Measurements from ENCODE around the gene CAMK2A.

The CAMK2A gene

GRCh38 chr5:150286820-150287219, 2.8 kb downstream of the CAMK2A start:
- no peaks in the 10 kb centered on the region for H3K4me1 ChIP-seq (ENCODE audit: control insufficient read depth, insufficient read depth, low read length)
- H3K27me3 ChIP-seq (replicated peaks; ENCODE audit: control insufficient read depth, insufficient read depth, low read length), result no peaks in the 10 kb centered on the region
- H3K36me3 ChIP-seq (ENCODE audit: control insufficient read depth, insufficient read depth, low read length, severe bottlenecking), result no peaks in the 10 kb centered on the region
- H3K4me3 ChIP-seq (ENCODE audit: low read length), result no peak overlapping the region
- no peak overlapping the region for H3K9ac ChIP-seq (ENCODE audit: low read length)
- DNase-seq (ENCODE audit: low read depth), result no peak
- no peaks in the 10 kb centered on the region for H3K9me3 ChIP-seq (ENCODE audit: control insufficient read depth, low read length)

- H3K9me3 ChIP-seq (ENCODE audit: control insufficient read depth, low read length), result no peaks in the 10 kb centered on the region
- no peak for DNase-seq (ENCODE audit: low read depth)
- H3K36me3 ChIP-seq (ENCODE audit: control insufficient read depth, insufficient read depth, low read length, severe bottlenecking), result no peaks in the 10 kb centered on the region
- no peaks in the 10 kb centered on the region for H3K4me1 ChIP-seq (ENCODE audit: control insufficient read depth, insufficient read depth, low read length)
- H3K4me3 ChIP-seq (ENCODE audit: low read length), result no peak overlapping the region
- H3K27me3 ChIP-seq (replicated peaks; ENCODE audit: control insufficient read depth, insufficient read depth, low read length), result no peaks in the 10 kb centered on the region
- H3K9ac ChIP-seq (ENCODE audit: low read length), result no peak overlapping the region
Measured at GRCh38 chr5:150285114-150285513, 4.5 kb downstream of the CAMK2A start.

DNA sequence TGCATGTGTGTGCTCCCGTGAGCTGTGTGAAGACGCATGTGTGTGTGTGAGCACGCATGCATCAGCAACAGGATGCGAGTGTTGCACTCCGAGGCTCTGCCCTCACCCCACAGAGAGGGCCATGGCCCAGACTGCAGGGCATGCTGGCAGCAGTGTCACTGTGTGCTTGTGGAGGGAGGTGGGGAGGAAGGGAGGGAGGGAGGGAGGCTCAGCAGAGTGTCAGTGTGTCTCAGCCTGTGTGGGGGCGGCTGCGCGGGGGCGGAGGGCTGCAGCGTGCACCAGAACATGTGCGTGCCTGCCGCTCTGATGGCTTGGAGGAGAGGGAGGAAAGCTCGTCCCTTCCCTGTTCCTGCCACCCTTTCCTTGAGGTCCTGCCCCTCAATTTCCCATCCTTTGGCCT, 5.3 kb downstream of the CAMK2A start:
- DNase-seq (ENCODE audit: low read depth), result no peak
- Histone ChIP-seq H3K9ac (ENCODE audit: low read length) (no peak overlapping the region), H3K36me3 (ENCODE audit: control insufficient read depth, insufficient read depth, low read length, severe bottlenecking) (no peaks in the 10 kb centered on the region), H3K4me1 (ENCODE audit: control insufficient read depth, insufficient read depth, low read length) (no peaks in the 10 kb centered on the region), H3K9me3 (ENCODE audit: control insufficient read depth, low read length) (no peaks in the 10 kb centered on the region), H3K4me3 (ENCODE audit: low read length) (no peak overlapping the region), H3K27me3 (replicated peaks; ENCODE audit: control insufficient read depth, insufficient read depth, low read length) (no peaks in the 10 kb centered on the region)

GRCh38 chr5:150283904-150284303, 5.7 kb downstream of the CAMK2A start:
- Histone ChIP-seq H3K27me3 (replicated peaks; ENCODE audit: control insufficient read depth, insufficient read depth, low read length) (no peaks in the 10 kb centered on the region), H3K4me1 (ENCODE audit: control insufficient read depth, insufficient read depth, low read length) (no peaks in the 10 kb centered on the region), H3K9me3 (ENCODE audit: control insufficient read depth, low read length) (no peaks in the 10 kb centered on the region), H3K4me3 (ENCODE audit: low read length) (no peak overlapping the region), H3K36me3 (ENCODE audit: control insufficient read depth, insufficient read depth, low read length, severe bottlenecking) (no peaks in the 10 kb centered on the region), H3K9ac (ENCODE audit: low read length) (no peak overlapping the region)
- no peak for DNase-seq (ENCODE audit: low read depth)

- no peak overlapping the region for H3K9ac ChIP-seq (ENCODE audit: low read length)
- H3K9me3 ChIP-seq (ENCODE audit: control insufficient read depth, low read length), result no peaks in the 10 kb centered on the region
- no peak for DNase-seq (ENCODE audit: low read depth)
- H3K27me3 ChIP-seq (replicated peaks; ENCODE audit: control insufficient read depth, insufficient read depth, low read length), result no peaks in the 10 kb centered on the region
- H3K36me3 ChIP-seq (ENCODE audit: control insufficient read depth, insufficient read depth, low read length, severe bottlenecking), result no peaks in the 10 kb centered on the region
- no peak overlapping the region for H3K4me3 ChIP-seq (ENCODE audit: low read length)
- no peaks in the 10 kb centered on the region for H3K4me1 ChIP-seq (ENCODE audit: control insufficient read depth, insufficient read depth, low read length)
Measured at GRCh38 chr5:150281987-150282386, 7.6 kb downstream of the CAMK2A start.

DNA sequence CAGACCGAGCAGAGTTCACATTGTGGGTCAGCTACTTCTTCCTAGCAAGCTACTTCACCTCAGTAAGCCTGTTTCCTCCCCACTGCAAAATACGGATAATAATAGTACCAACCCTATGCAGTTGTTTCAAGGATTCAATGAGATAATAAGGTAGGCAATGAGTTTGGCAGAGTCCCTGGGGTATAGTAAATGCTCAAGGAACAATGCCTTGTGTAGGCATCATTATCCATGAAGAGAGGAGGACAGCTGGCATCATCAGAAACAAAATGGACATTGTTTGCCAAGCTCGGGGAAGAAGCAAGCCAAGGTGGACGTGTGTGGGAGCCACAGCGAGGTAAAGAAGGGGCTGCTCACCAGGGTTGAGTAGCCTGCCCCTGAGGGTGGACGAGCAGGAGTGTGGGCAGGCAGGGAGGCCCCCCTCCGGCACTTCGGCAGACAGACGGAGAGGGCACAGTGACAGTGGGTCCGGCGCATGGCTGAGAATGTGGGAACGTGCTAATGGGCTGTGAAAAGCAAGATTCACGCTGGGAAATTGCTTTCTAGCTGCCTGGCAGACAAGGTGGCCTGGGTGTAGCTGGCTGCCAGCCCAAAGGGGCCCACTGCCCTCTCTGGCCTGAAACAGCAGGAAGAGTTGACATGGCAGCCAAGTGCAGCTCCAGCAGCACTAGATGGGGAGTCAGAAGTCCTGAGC, 10.1 kb downstream of the CAMK2A start:
- Histone ChIP-seq H3K36me3 (ENCODE audit: control insufficient read depth, insufficient read depth, low read length, severe bottlenecking) (no peaks in the 10 kb centered on the region), H3K4me3 (ENCODE audit: low read length) (no peak overlapping the region), H3K27me3 (replicated peaks; ENCODE audit: control insufficient read depth, insufficient read depth, low read length) (no peaks in the 10 kb centered on the region), H3K9me3 (ENCODE audit: control insufficient read depth, low read length) (no peaks in the 10 kb centered on the region), H3K9ac (ENCODE audit: low read length) (no peak overlapping the region), H3K4me1 (ENCODE audit: control insufficient read depth, insufficient read depth, low read length) (no peaks in the 10 kb centered on the region)
- no peak for DNase-seq (ENCODE audit: low read depth)

DNA sequence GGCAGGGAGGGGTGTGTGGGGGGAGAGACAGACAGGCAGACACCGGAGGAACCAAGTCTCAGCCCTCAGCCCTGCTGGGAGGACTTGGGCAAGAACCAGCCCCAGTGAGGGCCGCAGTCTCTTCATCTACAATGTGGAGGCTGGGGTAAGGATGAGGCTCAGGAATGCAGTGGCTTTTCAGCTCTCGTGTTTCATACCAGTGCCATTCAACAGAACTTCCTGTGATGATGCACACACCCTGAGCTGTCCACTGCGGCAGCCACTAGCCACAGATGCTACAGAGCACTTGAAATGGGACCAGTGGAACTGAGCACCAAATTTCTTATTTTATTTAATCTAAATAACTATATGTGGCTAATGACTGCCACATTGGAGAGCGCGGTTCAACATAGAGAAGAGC, 10.7 kb downstream of the CAMK2A start:
- DNase-seq (ENCODE audit: low read depth), result peak; percentile 49
- Histone ChIP-seq H3K36me3 (ENCODE audit: control insufficient read depth, insufficient read depth, low read length, severe bottlenecking) (no peaks in the 10 kb centered on the region), H3K4me1 (ENCODE audit: control insufficient read depth, insufficient read depth, low read length) (no peaks in the 10 kb centered on the region), H3K9ac (ENCODE audit: low read length) (no peak overlapping the region), H3K27me3 (replicated peaks; ENCODE audit: control insufficient read depth, insufficient read depth, low read length) (no peaks in the 10 kb centered on the region), H3K4me3 (ENCODE audit: low read length) (no peak overlapping the region), H3K9me3 (ENCODE audit: control insufficient read depth, low read length) (no peaks in the 10 kb centered on the region)

- Histone ChIP-seq H3K4me1 (ENCODE audit: control insufficient read depth, insufficient read depth, low read length) (no peaks in the 10 kb centered on the region), H3K9ac (ENCODE audit: low read length) (no peak overlapping the region), H3K9me3 (ENCODE audit: control insufficient read depth, low read length) (no peaks in the 10 kb centered on the region), H3K27me3 (replicated peaks; ENCODE audit: control insufficient read depth, insufficient read depth, low read length) (no peaks in the 10 kb centered on the region), H3K4me3 (ENCODE audit: low read length) (no peak overlapping the region), H3K36me3 (ENCODE audit: control insufficient read depth, insufficient read depth, low read length, severe bottlenecking) (no peaks in the 10 kb centered on the region)
- no peak for DNase-seq (ENCODE audit: low read depth)
Measured at GRCh38 chr5:150278046-150278730, 11.4 kb downstream of the CAMK2A start.

DNA sequence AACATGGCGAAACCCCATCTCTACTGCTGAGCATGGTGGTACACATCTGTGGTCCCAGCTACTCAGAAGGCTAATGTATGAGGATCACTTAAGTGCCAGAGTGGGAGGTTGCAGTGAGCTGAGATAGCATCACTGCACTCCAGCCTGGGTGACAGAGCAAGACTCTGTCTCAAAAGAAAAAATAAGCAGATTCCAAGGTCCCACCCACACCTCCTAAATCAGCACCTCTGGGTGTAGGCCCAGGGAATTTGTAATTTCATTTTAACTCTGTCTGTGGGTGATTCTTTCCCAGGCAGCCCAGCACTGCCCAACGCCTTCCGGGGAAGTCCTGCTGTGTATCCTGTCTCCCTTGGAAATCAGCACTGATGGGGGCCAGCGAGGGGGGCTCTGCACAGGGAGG, 12.5 kb downstream of the CAMK2A start:
- no peak overlapping the region for H3K9ac ChIP-seq (ENCODE audit: low read length)
- H3K36me3 ChIP-seq (ENCODE audit: control insufficient read depth, insufficient read depth, low read length, severe bottlenecking), result no peaks in the 10 kb centered on the region
- H3K4me3 ChIP-seq (ENCODE audit: low read length), result no peak overlapping the region
- no peaks in the 10 kb centered on the region for H3K27me3 ChIP-seq (replicated peaks; ENCODE audit: control insufficient read depth, insufficient read depth, low read length)
- H3K9me3 ChIP-seq (ENCODE audit: control insufficient read depth, low read length), result no peaks in the 10 kb centered on the region
- H3K4me1 ChIP-seq (ENCODE audit: control insufficient read depth, insufficient read depth, low read length), result no peaks in the 10 kb centered on the region
- no peak for DNase-seq (ENCODE audit: low read depth)

DNA sequence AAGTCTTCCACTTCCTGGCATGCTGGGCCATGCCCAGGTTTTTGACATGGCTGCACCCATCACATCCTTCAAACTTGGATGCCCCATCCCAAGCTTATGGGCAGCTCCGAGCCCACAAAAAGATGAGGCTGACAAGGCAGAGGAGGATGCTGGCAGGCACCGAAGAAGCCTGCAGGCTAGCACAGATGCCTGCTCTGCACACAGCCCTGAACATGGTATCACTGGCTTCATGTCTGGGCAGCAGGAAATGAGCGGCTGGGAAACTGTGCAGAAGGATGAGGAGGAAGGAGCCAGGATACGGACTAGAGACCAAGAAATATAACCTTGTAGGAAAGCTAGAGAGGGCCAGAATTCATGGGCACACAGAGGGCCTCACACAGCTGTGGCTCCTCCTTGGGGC, 14.8 kb downstream of the CAMK2A start:
- DNase-seq (ENCODE audit: low read depth), result no peak
- no peak overlapping the region for H3K9ac ChIP-seq (ENCODE audit: low read length)
- no peaks in the 10 kb centered on the region for H3K27me3 ChIP-seq (replicated peaks; ENCODE audit: control insufficient read depth, insufficient read depth, low read length)
- H3K9me3 ChIP-seq (ENCODE audit: control insufficient read depth, low read length), result no peaks in the 10 kb centered on the region
- no peaks in the 10 kb centered on the region for H3K4me1 ChIP-seq (ENCODE audit: control insufficient read depth, insufficient read depth, low read length)
- no peak overlapping the region for H3K4me3 ChIP-seq (ENCODE audit: low read length)
- no peaks in the 10 kb centered on the region for H3K36me3 ChIP-seq (ENCODE audit: control insufficient read depth, insufficient read depth, low read length, severe bottlenecking)

GRCh38 chr5:150272531-150272930, 17.0 kb downstream of the CAMK2A start:
- DNase-seq (ENCODE audit: low read depth), result peak; percentile 40
- Histone ChIP-seq H3K9me3 (ENCODE audit: control insufficient read depth, low read length) (no peaks in the 10 kb centered on the region), H3K9ac (ENCODE audit: low read length) (no peak overlapping the region), H3K4me1 (ENCODE audit: control insufficient read depth, insufficient read depth, low read length) (no peaks in the 10 kb centered on the region), H3K27me3 (replicated peaks; ENCODE audit: control insufficient read depth, insufficient read depth, low read length) (no peaks in the 10 kb centered on the region), H3K4me3 (ENCODE audit: low read length) (no peak overlapping the region), H3K36me3 (ENCODE audit: control insufficient read depth, insufficient read depth, low read length, severe bottlenecking) (no peaks in the 10 kb centered on the region)

GRCh38 chr5:150271923-150272322, 17.6 kb downstream of the CAMK2A start:
- no peak overlapping the region for H3K9ac ChIP-seq (ENCODE audit: low read length)
- H3K4me3 ChIP-seq (ENCODE audit: low read length), result no peak overlapping the region
- DNase-seq (ENCODE audit: low read depth), result no peak
- no peaks in the 10 kb centered on the region for H3K27me3 ChIP-seq (replicated peaks; ENCODE audit: control insufficient read depth, insufficient read depth, low read length)
- no peaks in the 10 kb centered on the region for H3K36me3 ChIP-seq (ENCODE audit: control insufficient read depth, insufficient read depth, low read length, severe bottlenecking)
- H3K4me1 ChIP-seq (ENCODE audit: control insufficient read depth, insufficient read depth, low read length), result no peaks in the 10 kb centered on the region
- H3K9me3 ChIP-seq (ENCODE audit: control insufficient read depth, low read length), result no peaks in the 10 kb centered on the region
